Common myeloid progenitor, CD34-positive (primary cell): ENCODE data around the gene PNMA8B. TPM values are rescaled to one million over a fixed set of nuclear protein-coding genes. Genes with fewer than 3 reads are reported as not detected.

Experiments used
- CTCF ChIA-PET: fragments of 350-600 bp; sonication (Branson Sonifier 250); formaldehyde crosslinking; loops from one replicate; lab custom pipeline; 2021; ENCODE audit warnings: antibody characterized with exemption; lab: Charles Lee
- POLR2A ChIA-PET: fragments of 350-600 bp; sonication (Branson Sonifier 250); formaldehyde crosslinking; loops from one replicate; lab custom pipeline; 2021; ENCODE audit warnings: antibody characterized with exemption; lab: Charles Lee
- DNase-seq, 3 donors: peaks; one replicate each; pipeline versions ENCODE4 v3.0.0 to v3.0.0-alpha.2; 2013
- H3K27ac ChIP-seq, 2 experiments: 1 replicate in 1 of 2; 2 replicates in 1 of 2; pipeline ENCODE4 v1.7.0; 2013; ENCODE audit warnings: inconsistent platforms in 2 of 2, low read length in 2 of 2, mild to moderate bottlenecking in 2 of 2, low read depth in 1 of 2, moderate library complexity in 1 of 2; ENCODE audit not compliant: severe bottlenecking in 2 of 2, insufficient read depth in 1 of 2, poor library complexity in 1 of 2
- H3K27me3 ChIP-seq, 5 experiments: replicated peaks in 2 of 5; 1 replicate in 3 of 5; 2 replicates in 2 of 5; pipeline versions ENCODE4 v1.6.1 to v1.7.0; 2013; ENCODE audit warnings: low read length in 4 of 5, mild to moderate bottlenecking in 2 of 5, moderate library complexity in 2 of 5, inconsistent platforms in 1 of 5; ENCODE audit not compliant: insufficient read depth in 5 of 5, control insufficient read depth in 4 of 5
- H3K36me3 ChIP-seq, 4 experiments: 1 replicate in 2 of 4; 2 replicates in 2 of 4; pipeline versions ENCODE4 v1.6.1 to v1.7.0; 2013; ENCODE audit warnings: low read length in 3 of 4, control low read depth in 1 of 4, mild to moderate bottlenecking in 1 of 4; ENCODE audit not compliant: control insufficient read depth in 4 of 4, insufficient read depth in 4 of 4
- H3K4me1 ChIP-seq, 4 experiments: 1 replicate in 3 of 4; 2 replicates in 1 of 4; pipeline versions ENCODE4 v1.6.1 to v1.7.1; 2013; ENCODE audit warnings: low read length in 3 of 4, mild to moderate bottlenecking in 3 of 4, control low read depth in 1 of 4, inconsistent platforms in 1 of 4, moderate library complexity in 1 of 4; ENCODE audit not compliant: control insufficient read depth in 4 of 4, insufficient read depth in 4 of 4; ENCODE audit errors: control extremely low read depth in 1 of 4
- H3K4me3 ChIP-seq, 7 experiments: 1 replicate in 4 of 7; 2 replicates in 3 of 7; pipeline versions ENCODE4 v1.5.1 to v1.7.0; 2013; ENCODE audit warnings: mild to moderate bottlenecking in 7 of 7, low read length in 6 of 7, moderate library complexity in 6 of 7, inconsistent platforms in 2 of 7, low read depth in 2 of 7, control low read depth in 1 of 7; ENCODE audit not compliant: insufficient read depth in 4 of 7, control insufficient read depth in 1 of 7; ENCODE audit errors: extremely low read depth in 1 of 7
- H3K9me3 ChIP-seq, 5 experiments: 1 replicate in 4 of 5; 2 replicates in 1 of 5; pipeline versions ENCODE4 v1.6.1 to v1.7.1; 2013; ENCODE audit warnings: low read length in 4 of 5, mild to moderate bottlenecking in 2 of 5, inconsistent platforms in 1 of 5, low read depth in 1 of 5, moderate library complexity in 1 of 5; ENCODE audit not compliant: control insufficient read depth in 4 of 5, insufficient read depth in 2 of 5; ENCODE audit errors: control extremely low read depth in 1 of 5
- WGBS: methylation state at CpG from one replicate; pipeline ENCODE4 v1.1.5; 2013; ENCODE audit not compliant: insufficient coverage; 5-methylcytosine and 5-hydroxymethylcytosine counted together
- polyA plus RNA-seq: library from polyadenylated mRNA; unstranded; fragments of 120-200 nt; gene quantifications from one replicate; pipeline ENCODE4 v1.2.1, GENCODE V29; 2013

The PNMA8B gene, protein sequence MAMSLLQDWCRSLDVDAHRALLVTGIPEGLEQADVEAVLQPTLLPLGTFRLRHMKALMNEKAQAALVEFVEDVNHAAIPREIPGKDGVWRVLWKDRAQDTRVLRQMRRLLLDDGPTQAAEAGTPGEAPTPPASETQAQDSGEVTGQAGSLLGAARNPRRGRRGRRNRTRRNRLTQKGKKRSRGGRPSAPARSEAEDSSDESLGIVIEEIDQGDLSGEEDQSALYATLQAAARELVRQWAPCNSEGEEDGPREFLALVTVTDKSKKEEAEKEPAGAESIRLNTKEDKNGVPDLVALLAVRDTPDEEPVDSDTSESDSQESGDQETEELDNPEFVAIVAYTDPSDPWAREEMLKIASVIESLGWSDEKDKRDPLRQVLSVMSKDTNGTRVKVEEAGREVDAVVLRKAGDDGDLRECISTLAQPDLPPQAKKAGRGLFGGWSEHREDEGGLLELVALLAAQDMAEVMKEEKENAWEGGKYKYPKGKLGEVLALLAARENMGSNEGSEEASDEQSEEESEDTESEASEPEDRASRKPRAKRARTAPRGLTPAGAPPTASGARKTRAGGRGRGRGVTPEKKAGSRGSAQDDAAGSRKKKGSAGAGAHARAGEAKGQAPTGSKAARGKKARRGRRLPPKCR
- polyA plus RNA-seq, result 0.94 TPM

DNA sequence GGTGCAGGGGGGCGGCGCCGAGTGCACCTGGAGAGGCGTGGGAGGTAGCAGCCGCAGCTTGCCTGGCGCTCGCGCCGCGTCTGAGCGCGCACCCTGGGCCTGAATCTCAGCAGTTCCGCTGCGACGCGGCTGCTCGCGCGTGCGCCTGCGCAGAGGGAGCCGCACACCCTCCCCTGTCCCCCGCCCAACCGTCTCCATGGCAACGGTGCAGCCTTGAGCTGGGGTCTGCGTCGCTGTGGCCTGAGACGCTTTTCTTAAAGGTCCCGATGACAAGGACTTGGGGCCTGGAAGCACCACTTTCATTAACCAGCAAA lies at the start of gene PNMA8B:
TSS of gene PNMA8B (minus strand) at position 82 of the 314 bp plus-strand sequence. CDS start 402 bp downstream, outside the sequence.
- 25% methylated on average over 13 of the region's 29 CpGs for WGBS
- Histone ChIP-seq H3K36me3 (no peaks in the 10 kb centered on the region), H3K4me1 (peaks cover 0 to 31% (median 22%) of the 10 kb centered on the region in 4 experiments), H3K27ac (no peak within 1 kb of the TSS), H3K4me3 (peak within 1 kb of the TSS in 1 of 7 experiments; percentile 26), H3K27me3 (peaks cover 12 to 66% (median 45%) of the 10 kb centered on the region in 5 experiments), H3K9me3 (no peaks in the 10 kb centered on the region)
- POLR2A ChIA-PET, result no interaction called here
- DNase-seq, result peak in 2 of 3 donors; percentile 53 to 64
- CTCF ChIA-PET, result no interaction called here

- peaks cover 0 to 10% (median 3%) of the 10 kb centered on the region in 4 experiments for H3K4me1 ChIP-seq
- ChIA-PET CTCF (interaction anchor here (0.7 to 1.2 kb wide), 2 partner anchors 9 to 28 kb away, joined by 3 to 4 read pairs; no protein-coding TSS in a partner anchor), POLR2A (no interaction called here)
- H3K4me3 ChIP-seq, result no peak overlapping the region
- no peak for DNase-seq
- WGBS, result 83% methylated on average over 4 of the region's 5 CpGs
- no peaks in the 10 kb centered on the region for H3K27me3 ChIP-seq
- peaks cover 0 to 7% (median under 1%) of the 10 kb centered on the region in 5 experiments for H3K9me3 ChIP-seq
- no peak overlapping the region for H3K27ac ChIP-seq
- H3K36me3 ChIP-seq, result no peaks in the 10 kb centered on the region
These were observed 49.0 kb upstream of the PNMA8B start for GRCh38 chr19:46544651-46545050.

DNA sequence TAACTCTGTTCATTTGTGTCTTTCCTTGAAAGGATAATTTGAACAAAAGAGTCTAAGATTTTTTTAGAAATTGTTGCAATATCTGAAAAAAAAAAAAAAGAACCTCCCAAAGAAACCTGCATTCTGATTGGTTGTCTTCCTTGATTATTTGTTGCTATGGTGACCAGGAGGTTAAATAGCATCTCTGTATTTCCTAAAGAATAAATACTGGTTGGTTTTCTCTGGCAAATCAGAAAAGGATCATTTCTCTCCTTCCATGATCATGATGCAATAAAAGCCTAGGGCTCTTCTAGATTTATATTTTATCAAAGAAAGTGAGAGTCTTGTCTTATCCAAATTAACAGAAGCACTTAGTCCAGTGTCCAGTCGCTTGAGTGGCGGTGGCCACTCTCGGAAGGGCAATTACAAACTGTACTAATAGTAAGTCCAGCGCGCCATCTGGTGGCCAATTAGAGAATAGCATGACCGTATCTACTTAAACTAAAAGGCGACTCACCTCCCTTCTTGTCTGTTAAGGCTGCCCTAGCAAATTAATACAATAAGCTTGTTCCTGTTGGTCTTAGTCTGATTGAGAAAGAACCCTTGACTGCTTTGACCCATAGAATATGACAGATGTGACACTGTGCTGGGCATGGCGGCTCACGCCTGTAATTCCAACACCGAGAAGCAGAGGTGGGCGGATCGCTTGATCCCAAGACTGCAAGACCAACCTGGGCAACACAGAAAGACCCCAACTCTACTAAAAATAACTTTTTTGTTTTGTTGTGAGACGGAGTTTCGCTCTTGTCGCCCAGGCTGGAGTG lies 47.0 kb upstream of the PNMA8B start:
- no peak overlapping the region for H3K4me3 ChIP-seq
- peaks cover 0 to 10% (median 3%) of the 10 kb centered on the region in 4 experiments for H3K4me1 ChIP-seq
- DNase-seq, result peak; percentile 77 to 88 (median 86)
- H3K27me3 ChIP-seq, result no peaks in the 10 kb centered on the region
- 32% methylated on average over 14 of the region's 15 CpGs for WGBS
- H3K36me3 ChIP-seq, result no peaks in the 10 kb centered on the region
- peaks cover 0 to 4% (median 0%) of the 10 kb centered on the region in 5 experiments for H3K9me3 ChIP-seq
- POLR2A ChIA-PET, result no interaction called here
- no peak overlapping the region for H3K27ac ChIP-seq
- CTCF ChIA-PET, result interaction anchor here (0.7 to 2.2 kb wide), 11 partner anchors 8 to 106 kb away, joined by 3 to 9 read pairs (median 4); no protein-coding TSS in a partner anchor

GRCh38 chr19:46537136-46538097 lies 41.8 kb upstream of the PNMA8B start:
- ChIA-PET CTCF (interaction anchor here (0.6 to 4.4 kb wide), 13 partner anchors 8 to 289 kb away, joined by 3 to 24 read pairs (median 4); no protein-coding TSS in a partner anchor), POLR2A (no interaction called here)
- WGBS, result 57% methylated on average over 8 of the region's 19 CpGs
- H3K9me3 ChIP-seq, result no peaks in the 10 kb centered on the region
- DNase-seq, result peak in 2 of 3 donors; percentile 34 to 60
- H3K27ac ChIP-seq, result no peak overlapping the region
- peaks cover 0 to 2% (median 0%) of the 10 kb centered on the region in 5 experiments for H3K27me3 ChIP-seq
- peaks cover 0 to under 1% (median 0%) of the 10 kb centered on the region in 4 experiments for H3K4me1 ChIP-seq
- no peaks in the 10 kb centered on the region for H3K36me3 ChIP-seq
- H3K4me3 ChIP-seq, result no peak overlapping the region

DNA sequence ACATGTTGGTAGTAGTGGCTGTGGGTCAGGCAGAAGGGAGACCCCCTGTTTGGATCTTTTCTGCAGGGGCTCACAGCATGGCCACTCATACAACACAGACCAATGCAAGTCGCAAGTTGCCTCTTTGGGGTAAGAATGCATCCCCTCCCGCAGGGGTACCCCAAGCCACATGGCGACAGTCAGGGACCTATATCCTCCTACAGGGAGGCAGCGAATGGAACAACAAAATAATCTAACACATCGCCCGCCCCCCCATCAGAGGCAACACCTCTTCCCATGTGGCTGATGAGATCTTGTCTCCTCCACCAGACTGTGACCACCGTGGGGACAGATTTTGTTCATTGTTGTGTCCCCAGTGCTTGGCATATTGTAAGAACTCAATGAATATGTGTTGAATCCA lies 40.7 kb upstream of the PNMA8B start:
- no peaks in the 10 kb centered on the region for H3K36me3 ChIP-seq
- WGBS, result 100% methylated on average over 3 of the region's 7 CpGs
- no peaks in the 10 kb centered on the region for H3K4me1 ChIP-seq
- no peak overlapping the region for H3K27ac ChIP-seq
- POLR2A ChIA-PET, result no interaction called here
- CTCF ChIA-PET, result interaction anchor here (0.6 to 1.5 kb wide), 4 partner anchors 15 to 158 kb away, joined by 3 to 6 read pairs (median 4); no protein-coding TSS in a partner anchor
- no peak for DNase-seq
- H3K4me3 ChIP-seq, result no peak overlapping the region
- peaks cover 0 to 2% (median 0%) of the 10 kb centered on the region in 5 experiments for H3K27me3 ChIP-seq
- no peaks in the 10 kb centered on the region for H3K9me3 ChIP-seq

GRCh38 chr19:46533621-46534081 lies 38.0 kb upstream of the PNMA8B start:
- 95% methylated on average over 13 of the region's 16 CpGs for WGBS
- no peak for DNase-seq
- Histone ChIP-seq H3K4me1 (peaks cover 0 to 16% (median 4%) of the 10 kb centered on the region in 4 experiments), H3K36me3 (no peaks in the 10 kb centered on the region), H3K27ac (no peak overlapping the region), H3K9me3 (no peaks in the 10 kb centered on the region), H3K4me3 (no peak overlapping the region), H3K27me3 (peaks cover 0 to 3% (median 0%) of the 10 kb centered on the region in 5 experiments)
- POLR2A ChIA-PET, result no interaction called here
- CTCF ChIA-PET, result interaction anchor here (0.9 to 1.3 kb wide), 2 partner anchors 13 to 22 kb away, joined by 3 read pairs; no protein-coding TSS in a partner anchor
